Keratinocyte (primary cell): Measurements from ENCODE around the gene AFM.

Source experiments
- EZH2 ChIP-seq: IDR thresholded peaks from one replicate; pipeline ENCODE4 v1.6.1; 2012; ENCODE audit warnings: inconsistent platforms, mild to moderate bottlenecking, low read length, moderate library complexity
- TF ChIP-seq, protein P1 (sequence below), 3 experiments: IDR thresholded peaks in 1 of 3; conservative IDR thresholded peaks in 1 of 3; optimal IDR thresholded peaks in 1 of 3; 2 replicates in 2 of 3; 3 replicates in 1 of 3; pipeline versions ENCODE3 to v1.5.1; 2011; ENCODE audit warnings: low read length in 3 of 3, mild to moderate bottlenecking in 3 of 3, moderate library complexity in 2 of 3, control low read depth in 1 of 3, inconsistent platforms in 1 of 3; ENCODE audit not compliant: insufficient read depth in 2 of 3; ENCODE audit errors: extremely low read depth in 1 of 3

DNA sequence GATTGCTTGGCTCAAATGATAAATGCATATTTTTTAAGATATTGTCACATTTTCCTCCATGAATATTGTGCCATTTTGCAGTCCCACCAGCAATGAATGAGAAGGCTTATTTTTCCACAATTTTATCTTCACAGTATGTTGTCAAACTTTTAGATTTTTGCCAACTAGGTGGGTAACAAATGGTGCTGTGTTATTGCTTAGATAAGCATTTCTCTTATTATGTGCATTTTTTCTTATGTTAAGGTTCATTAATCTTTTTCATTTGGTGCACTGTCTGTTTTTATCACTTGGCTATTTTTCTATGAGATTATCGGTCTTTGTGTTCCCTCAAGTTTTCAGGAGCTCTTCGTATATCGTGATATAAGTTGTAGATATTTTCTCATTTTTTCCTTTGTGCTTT lies 13.4 kb upstream of the AFM start:
- TF ChIP-seq, protein P1, sequence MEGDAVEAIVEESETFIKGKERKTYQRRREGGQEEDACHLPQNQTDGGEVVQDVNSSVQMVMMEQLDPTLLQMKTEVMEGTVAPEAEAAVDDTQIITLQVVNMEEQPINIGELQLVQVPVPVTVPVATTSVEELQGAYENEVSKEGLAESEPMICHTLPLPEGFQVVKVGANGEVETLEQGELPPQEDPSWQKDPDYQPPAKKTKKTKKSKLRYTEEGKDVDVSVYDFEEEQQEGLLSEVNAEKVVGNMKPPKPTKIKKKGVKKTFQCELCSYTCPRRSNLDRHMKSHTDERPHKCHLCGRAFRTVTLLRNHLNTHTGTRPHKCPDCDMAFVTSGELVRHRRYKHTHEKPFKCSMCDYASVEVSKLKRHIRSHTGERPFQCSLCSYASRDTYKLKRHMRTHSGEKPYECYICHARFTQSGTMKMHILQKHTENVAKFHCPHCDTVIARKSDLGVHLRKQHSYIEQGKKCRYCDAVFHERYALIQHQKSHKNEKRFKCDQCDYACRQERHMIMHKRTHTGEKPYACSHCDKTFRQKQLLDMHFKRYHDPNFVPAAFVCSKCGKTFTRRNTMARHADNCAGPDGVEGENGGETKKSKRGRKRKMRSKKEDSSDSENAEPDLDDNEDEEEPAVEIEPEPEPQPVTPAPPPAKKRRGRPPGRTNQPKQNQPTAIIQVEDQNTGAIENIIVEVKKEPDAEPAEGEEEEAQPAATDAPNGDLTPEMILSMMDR (optimal IDR thresholded peaks at IDR 0.05 in 1 of 3, IDR thresholded peaks at IDR 0.05 in 1 of 3, conservative IDR thresholded peaks at IDR 0.05 in 1 of 3; ENCODE audit: extremely low read depth in 1 of 3, insufficient read depth in 2 of 3, low read length in 3 of 3) = no peak
- no peak for TF ChIP-seq EZH2
